ENCODE data around the gene WRNIP1. TPM values are rescaled to one million over a fixed set of nuclear protein-coding genes. Genes with fewer than 3 reads are reported as not detected.

Gene WRNIP1
- total and polyA plus RNA-seq, 2 of the 8 experiments (the other 6 are each of a cell fraction or from before 2014, with no cell fraction given): 38.2 to 39.2 TPM

DNA sequence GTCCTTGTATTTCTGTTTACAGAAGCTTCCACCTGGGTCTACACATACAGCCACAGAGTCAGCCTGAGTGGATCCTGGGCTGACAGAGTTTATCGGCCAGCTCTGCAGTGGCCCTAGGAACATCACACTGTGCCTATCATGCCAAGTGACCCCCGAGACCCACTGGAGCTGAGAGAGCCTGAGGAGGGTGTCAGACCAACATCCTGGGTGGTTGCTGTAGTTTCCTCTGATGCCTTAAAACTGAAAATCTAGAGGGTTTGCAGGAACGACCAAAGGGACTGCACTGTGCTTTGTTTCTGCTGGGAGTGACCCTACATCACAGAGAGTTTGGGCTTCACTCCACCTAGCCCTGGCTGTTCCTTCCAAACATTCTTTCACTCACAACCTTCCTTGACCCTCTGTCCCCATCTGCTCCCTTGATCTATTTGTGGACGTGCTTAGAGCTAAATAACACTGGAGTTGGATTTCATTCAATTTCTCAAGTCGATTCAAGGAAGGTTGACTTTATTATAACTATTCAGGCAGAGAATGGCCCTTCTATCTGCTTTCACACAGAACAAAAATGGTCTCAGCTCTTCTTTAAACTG is 32.6 kb upstream of the WRNIP1 start:
- Histone ChIP-seq H2BK20ac (ENCODE audit: low read length) (no peak overlapping the region), H3K79me2 (ENCODE audit: control insufficient read depth in 1 of 2, insufficient read depth in 2 of 2, low read length in 2 of 2) (no peaks in the 10 kb centered on the region), H4K8ac (ENCODE audit: extremely low read depth, insufficient read depth, low read length) (no peak overlapping the region), H3K56ac (replicated peaks; ENCODE audit: insufficient read length, low read depth, low read length) (no peak overlapping the region), H2AK5ac (ENCODE audit: low read depth, low read length) (no peak overlapping the region), H3K27me3 (replicated peaks in 1 of 4; ENCODE audit: control insufficient read depth in 3 of 4, extremely low read depth in 1 of 4, insufficient read depth in 3 of 4, low read length in 3 of 4) (no peaks in the 10 kb centered on the region), H3K18ac (ENCODE audit: extremely low read depth, low read length) (no peak overlapping the region), H3K9ac (replicated peaks in 1 of 4; ENCODE audit: extremely low read depth in 1 of 4, low read depth in 3 of 4, low read length in 3 of 4) (no peak overlapping the region), H3K9me3 (ENCODE audit: insufficient read depth in 2 of 2, low read depth in 1 of 2, low read length in 1 of 2) (no peaks in the 10 kb centered on the region), H3K23ac (ENCODE audit: insufficient read length) (no peak overlapping the region), H2BK5ac (ENCODE audit: low read depth, low read length) (no peak overlapping the region), H3K4me1 (replicated peaks in 1 of 4; ENCODE audit: control insufficient read depth in 3 of 4, insufficient read depth in 4 of 4, low read length in 3 of 4) (peaks cover 3 to 25% (median 6%) of the 10 kb centered on the region in 4 experiments), H3K27ac (ENCODE audit: low read depth, low read length) (no peak overlapping the region), H4K5ac (ENCODE audit: insufficient read length, low read depth, low read length) (no peak overlapping the region), H4K20me1 (replicated peaks in 1 of 2; ENCODE audit: control insufficient read depth in 1 of 2, insufficient read depth in 2 of 2, low read length in 2 of 2) (no peaks in the 10 kb centered on the region), H3K36me3 (ENCODE audit: control insufficient read depth in 2 of 4, insufficient read depth in 4 of 4, low read length in 3 of 4) (no peaks in the 10 kb centered on the region), H3K79me1 (ENCODE audit: low read depth, low read length) (no peaks in the 10 kb centered on the region), H3K14ac (ENCODE audit: insufficient read length) (no peak overlapping the region), H2BK12ac (ENCODE audit: low read depth, low read length) (no peak overlapping the region), H2AFZ (ENCODE audit: low read length) (no peak overlapping the region), H3K4me3 (ENCODE audit: extremely low read depth in 1 of 4, insufficient read depth in 2 of 4, low read depth in 3 of 4, low read length in 4 of 4) (no peak overlapping the region), H3K23me2 (ENCODE audit: low read depth, low read length) (no peaks in the 10 kb centered on the region), H3K4ac (replicated peaks; ENCODE audit: insufficient read length, low read depth, low read length) (no peak overlapping the region), H2BK120ac (replicated peaks; ENCODE audit: low read depth, low read length) (no peak overlapping the region), H2BK15ac (ENCODE audit: low read length) (no peak overlapping the region), H4K91ac (replicated peaks; ENCODE audit: insufficient read length, low read length) (peak overlapping the region; percentile 41), H3K4me2 (ENCODE audit: insufficient read depth in 1 of 2, low read depth in 2 of 2, low read length in 2 of 2) (no peak overlapping the region)
- 62% methylated on average over 5 of the region's 5 CpGs; no CpG with 5 or more reads in 1 of the 2 experiments for WGBS, 2 experiments (ENCODE audit: extremely low coverage in 1 of 2, insufficient coverage in 1 of 2, insufficient read length in 1 of 2, insufficient replicate concordance in 2 of 2, low coverage in 1 of 2, low lambda C conversion rate in 2 of 2, missing lambda C conversion rate in 1 of 2)
- POLR2A ChIA-PET (ENCODE audit: partially characterized antibody): interaction anchor here (0.7 kb wide), 2 partner anchors 16 to 205 kb away, joined by 3 to 4 read pairs; no protein-coding TSS in a partner anchor
- no peak for TF ChIP-seq KDM5A (IDR thresholded peaks at IDR 0.05; ENCODE audit: low read length)
- no peak for TF ChIP-seq CHD1 (IDR thresholded peaks at IDR 0.05; ENCODE audit: low read depth, low read length)
- no peak for TF ChIP-seq EZH2 (IDR thresholded peaks at IDR 0.05; ENCODE audit: low read depth, low read length, severe bottlenecking)
- TF ChIP-seq, protein P1, sequence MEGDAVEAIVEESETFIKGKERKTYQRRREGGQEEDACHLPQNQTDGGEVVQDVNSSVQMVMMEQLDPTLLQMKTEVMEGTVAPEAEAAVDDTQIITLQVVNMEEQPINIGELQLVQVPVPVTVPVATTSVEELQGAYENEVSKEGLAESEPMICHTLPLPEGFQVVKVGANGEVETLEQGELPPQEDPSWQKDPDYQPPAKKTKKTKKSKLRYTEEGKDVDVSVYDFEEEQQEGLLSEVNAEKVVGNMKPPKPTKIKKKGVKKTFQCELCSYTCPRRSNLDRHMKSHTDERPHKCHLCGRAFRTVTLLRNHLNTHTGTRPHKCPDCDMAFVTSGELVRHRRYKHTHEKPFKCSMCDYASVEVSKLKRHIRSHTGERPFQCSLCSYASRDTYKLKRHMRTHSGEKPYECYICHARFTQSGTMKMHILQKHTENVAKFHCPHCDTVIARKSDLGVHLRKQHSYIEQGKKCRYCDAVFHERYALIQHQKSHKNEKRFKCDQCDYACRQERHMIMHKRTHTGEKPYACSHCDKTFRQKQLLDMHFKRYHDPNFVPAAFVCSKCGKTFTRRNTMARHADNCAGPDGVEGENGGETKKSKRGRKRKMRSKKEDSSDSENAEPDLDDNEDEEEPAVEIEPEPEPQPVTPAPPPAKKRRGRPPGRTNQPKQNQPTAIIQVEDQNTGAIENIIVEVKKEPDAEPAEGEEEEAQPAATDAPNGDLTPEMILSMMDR (IDR thresholded peaks at IDR 0.05; ENCODE audit: control extremely low read depth in 1 of 3, insufficient read depth in 1 of 3, low read depth in 1 of 3, low read length in 3 of 3): no peak
- TF ChIP-seq CTBP2 (IDR thresholded peaks at IDR 0.05; ENCODE audit: borderline replicate concordance, insufficient read depth, insufficient read length, low read length): no peak
- no peak for TF ChIP-seq PHF8 (conservative IDR thresholded peaks at IDR 0.05; ENCODE audit: low read depth, low read length)
- TF ChIP-seq SP1 (IDR thresholded peaks at IDR 0.05; ENCODE audit: low read depth, low read length): no peak
- no peak for TF ChIP-seq JUND (IDR thresholded peaks at IDR 0.05; ENCODE audit: low read length)
- CTCF ChIA-PET (ENCODE audit: partially characterized antibody): interaction anchor here (0.8 to 11.1 kb wide), 7 partner anchors 9 to 131 kb away, joined by 3 to 160 read pairs (median 4); partner anchors contain the start of gene MYLK4
- DNase-seq (ENCODE audit: low read depth in 1 of 2, low spot score in 2 of 2) (no peak), FAIRE-seq (no peak)

Data from H1 (cell line).